Posterior vena cava (tissue), 2 donors: ENCODE results near the gene HOXB9. TPM values are rescaled to one million over a fixed set of nuclear protein-coding genes. Genes with fewer than 3 reads are reported as not detected.

ENCODE experiments used
- DNase-seq: peaks from one replicate; pipeline ENCODE4 v3.0.0-alpha.2; 2020; ENCODE audit warnings: low spot score
- intact Hi-C, 2 donors: fragments of 100-400 bp; cut with DNase I; formaldehyde crosslinking; loops; one replicate each; pipeline versions ENCODE4 v1.14.1 to v1.14.2; 2022 to 2023
- total RNA-seq, 2 donors: library from RNA; stranded (reverse); fragmentation: NEBNext Ultra II Directional; extraction: Animal tissue kit (Norgen Biotek cat#: 25700); gene quantifications; one replicate each; pipeline ENCODE4 v1.2.1, GENCODE V29; 2021
- donor health status: DM: yes; HTN: yes; CAD: no.
- donor health status: DM: yes; HTN: yes; CAD: no.

HOXB9 gene
- total RNA-seq, 2 donors from 2014 or later = 0.24 TPM; not detected in 1

- intact Hi-C loops = no loop called here
- no peak for DNase-seq
These were observed 14.7 kb upstream of the HOXB9 start for GRCh38 chr17:48640858-48641180.

DNA sequence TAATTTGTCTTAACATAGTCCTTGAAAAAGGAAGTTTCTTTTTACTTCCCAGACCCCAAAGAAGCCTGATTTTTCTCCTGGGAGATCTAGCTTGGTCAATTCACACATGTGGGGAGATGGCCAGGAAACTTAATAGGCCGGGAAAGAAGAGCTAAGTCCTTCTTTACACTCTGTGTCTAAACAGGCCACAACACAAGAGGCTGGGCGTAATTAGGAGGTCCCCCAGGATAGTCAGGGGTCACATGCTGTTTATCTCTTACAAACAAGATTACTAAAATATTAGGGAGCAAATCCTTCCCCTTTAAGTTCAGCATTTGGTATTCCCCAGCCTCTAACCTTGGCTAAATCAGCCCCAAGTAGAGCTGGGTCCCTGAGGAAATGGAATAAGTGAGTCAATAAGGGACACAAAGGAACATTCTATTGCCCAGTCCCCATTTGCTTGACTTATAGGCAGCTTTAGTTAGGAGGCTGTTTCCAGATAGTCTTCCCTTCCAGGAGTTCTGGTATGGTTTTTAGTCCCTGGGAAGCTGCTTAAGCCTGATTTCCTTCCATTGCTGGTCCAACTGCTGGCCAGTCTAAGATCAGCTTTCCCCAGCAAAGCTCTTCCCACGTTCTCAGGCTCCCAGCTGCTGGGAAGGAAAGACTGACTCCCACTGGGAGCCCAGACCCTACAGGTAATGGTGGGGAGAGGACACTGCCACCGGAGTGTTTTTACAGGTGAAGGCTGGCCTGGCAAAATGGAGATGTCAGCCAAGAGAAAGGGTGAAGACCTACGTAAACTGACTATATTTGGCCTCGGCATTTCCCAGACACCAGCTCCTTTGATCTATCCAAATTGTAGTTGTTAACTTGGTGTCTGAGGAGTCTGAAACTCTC, 14.1 kb upstream of the HOXB9 start:
- no peak for DNase-seq
- intact Hi-C loops = no loop called here

- DNase-seq = peak; percentile 58
- intact Hi-C loops = no loop called here
These were observed 13.0 kb upstream of the HOXB9 start for GRCh38 chr17:48639136-48639535.

DNA sequence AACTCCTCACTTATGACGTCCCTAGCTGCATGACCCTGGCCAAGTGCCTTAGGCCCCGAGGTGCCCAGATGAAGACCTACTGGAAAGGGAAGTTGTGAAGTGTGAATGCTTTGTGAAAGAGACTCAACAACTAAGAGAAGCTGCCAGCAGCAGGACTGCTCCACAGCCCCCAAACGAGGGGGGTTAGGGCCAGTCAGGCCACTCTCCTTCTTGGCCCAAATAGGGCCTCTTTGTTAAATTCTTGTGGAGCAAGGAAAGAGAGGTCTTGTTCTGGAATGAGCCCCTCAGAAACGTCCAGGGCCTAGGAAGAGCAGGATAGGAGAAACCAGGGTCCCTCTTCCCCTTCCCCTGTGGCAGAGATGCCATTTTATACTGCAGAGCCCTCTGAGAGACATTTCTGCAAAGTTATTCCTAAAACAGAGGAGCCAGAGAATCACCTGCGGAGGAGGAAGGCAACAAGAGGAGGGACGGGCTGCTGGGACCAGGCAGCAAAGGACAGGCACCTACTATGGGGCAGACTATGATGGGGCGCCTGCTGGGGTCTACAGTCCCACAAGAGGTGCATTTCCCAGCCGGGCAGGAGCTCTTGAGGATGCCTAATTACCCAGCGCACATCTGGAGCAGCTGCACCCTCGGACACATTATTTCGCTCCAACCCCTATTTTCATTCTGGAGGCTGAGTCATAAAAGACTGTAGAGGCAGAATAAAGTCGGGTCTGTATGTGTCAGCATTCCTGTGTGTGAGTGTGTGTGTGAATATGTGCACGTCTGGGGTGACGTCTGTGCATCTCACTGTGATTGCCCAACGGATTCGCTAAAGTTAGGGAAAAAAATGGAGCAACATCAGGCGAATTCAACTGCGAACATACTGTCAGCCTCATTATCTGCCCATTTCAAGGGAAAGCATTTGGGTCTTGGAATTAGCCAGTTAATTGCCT, 11.4 kb upstream of the HOXB9 start:
- intact Hi-C loops = no loop called here

GRCh38 chr17:48636177-48637018, 10.2 kb upstream of the HOXB9 start:
- intact Hi-C loops = no loop called here
- no peak for DNase-seq

More for the DNA sequence above, 11.4 kb upstream of the HOXB9 start:
- peak; percentile 4 for DNase-seq

- no peak for DNase-seq
- intact Hi-C loops = no loop called here
These were observed 8.5 kb upstream of the HOXB9 start for GRCh38 chr17:48634493-48635208.

- DNase-seq = peak; percentile 66
- intact Hi-C loops = no loop called here
These were observed 7.1 kb upstream of the HOXB9 start for GRCh38 chr17:48633266-48633677.

DNA sequence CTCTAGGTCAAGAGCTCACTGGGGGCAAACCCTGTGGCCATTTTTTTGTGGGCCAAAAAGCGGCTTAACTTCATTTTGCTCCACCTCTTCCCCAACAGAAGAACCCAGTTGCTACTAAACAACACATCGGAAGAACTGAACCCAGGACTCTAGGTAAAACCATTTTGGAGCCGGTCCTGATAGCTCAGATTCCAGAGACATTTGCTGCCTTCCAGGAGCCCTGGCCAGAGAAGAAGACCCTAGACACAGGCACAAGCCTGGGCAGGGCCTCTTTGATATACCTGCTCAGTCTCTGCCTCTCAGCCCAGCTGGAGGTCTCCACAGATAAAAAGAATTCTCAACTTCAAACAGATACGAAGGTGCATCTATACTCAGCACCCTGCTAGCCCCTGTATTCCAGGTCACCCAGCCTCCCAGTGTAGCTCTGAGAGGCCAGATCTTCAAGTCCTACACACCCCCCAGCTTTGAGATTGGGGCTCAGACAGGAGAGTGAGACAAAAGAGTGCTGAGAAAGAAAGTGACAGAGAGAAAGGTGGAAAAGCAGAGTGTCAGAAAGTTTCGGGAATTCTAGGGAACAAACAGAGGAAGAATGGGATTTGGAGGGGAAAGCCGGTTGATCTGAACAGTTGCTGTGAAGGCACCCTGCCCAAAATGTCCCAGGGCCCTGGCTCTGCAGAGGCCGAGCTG, 6.6 kb upstream of the HOXB9 start:
- intact Hi-C loops = no loop called here
- DNase-seq = peak; percentile 31

GRCh38 chr17:48631693-48632578, 5.8 kb upstream of the HOXB9 start:
- intact Hi-C loops = no loop called here

GRCh38 chr17:48630925-48631692, 5.0 kb upstream of the HOXB9 start:
- intact Hi-C loops = no loop called here
- peak; percentile 55 for DNase-seq

More at GRCh38 chr17:48631693-48632578, 5.8 kb upstream of the HOXB9 start:
- DNase-seq = peak; percentile 65

DNA sequence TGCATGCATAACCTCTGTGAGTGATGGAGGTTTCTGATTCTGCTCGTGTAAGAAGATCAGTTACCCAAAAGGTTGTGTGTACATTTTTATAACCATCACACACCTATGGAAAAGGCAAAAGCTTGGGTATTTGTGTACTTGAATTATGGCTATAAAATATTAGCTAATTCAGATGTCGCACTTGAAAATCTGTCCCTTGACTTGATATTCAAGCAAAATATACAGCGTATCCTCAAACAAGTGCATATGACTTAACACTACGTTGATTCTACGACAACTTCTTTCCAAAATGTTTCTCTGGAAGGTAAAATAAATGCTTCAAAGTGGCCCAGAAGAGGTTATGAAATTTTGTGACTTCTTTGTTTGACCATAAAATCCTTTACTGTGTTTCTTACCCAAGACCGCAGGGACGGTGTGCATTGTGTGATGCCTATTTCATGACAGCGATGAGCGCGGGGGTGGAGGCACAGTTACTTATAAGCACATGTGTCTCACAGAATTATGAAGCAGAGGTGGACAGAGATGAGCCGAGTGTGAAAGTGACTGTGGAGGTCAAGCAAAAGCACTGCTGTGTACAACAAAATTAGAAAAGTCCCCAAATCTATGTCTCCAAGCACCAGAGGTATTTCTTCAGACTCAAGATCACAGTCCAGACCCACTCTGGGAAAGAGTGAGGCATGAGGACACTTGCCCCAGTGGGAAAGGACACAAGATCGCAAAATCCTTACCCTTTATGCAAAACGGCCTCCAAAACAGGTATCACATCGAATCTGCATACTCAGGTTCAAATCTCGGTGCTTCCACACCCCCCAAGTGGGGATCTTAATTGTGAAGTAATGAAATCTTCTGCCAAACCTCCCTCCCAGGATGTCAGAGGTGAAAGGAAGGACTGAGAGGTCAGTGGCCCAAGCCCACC, 4.1 kb upstream of the HOXB9 start:
- DNase-seq = peak; percentile 28
- intact Hi-C loops = no loop called here

DNA sequence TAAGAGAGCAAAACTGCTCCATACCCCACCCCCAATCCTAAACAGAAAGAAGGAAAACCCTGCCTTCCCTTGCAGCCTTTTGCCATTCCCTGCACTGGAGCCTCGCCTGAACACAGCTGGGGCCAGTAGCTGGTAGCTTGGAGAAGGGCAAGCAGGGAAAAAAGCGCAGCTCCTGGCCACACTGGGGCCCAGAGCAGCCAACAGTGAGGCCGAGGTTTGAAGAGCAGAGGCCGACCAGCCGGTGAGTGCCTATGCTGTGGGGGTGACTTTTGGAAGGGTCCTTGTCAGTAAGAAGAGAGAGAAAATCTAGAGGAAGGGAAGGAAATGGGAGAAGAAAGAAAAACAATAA, 3.2 kb upstream of the HOXB9 start:
- intact Hi-C loops = no loop called here
- peak; percentile 38 for DNase-seq

GRCh38 chr17:48628649-48629410, 2.7 kb upstream of the HOXB9 start:
- intact Hi-C loops = no loop called here
- DNase-seq = peak; percentile 52

DNA sequence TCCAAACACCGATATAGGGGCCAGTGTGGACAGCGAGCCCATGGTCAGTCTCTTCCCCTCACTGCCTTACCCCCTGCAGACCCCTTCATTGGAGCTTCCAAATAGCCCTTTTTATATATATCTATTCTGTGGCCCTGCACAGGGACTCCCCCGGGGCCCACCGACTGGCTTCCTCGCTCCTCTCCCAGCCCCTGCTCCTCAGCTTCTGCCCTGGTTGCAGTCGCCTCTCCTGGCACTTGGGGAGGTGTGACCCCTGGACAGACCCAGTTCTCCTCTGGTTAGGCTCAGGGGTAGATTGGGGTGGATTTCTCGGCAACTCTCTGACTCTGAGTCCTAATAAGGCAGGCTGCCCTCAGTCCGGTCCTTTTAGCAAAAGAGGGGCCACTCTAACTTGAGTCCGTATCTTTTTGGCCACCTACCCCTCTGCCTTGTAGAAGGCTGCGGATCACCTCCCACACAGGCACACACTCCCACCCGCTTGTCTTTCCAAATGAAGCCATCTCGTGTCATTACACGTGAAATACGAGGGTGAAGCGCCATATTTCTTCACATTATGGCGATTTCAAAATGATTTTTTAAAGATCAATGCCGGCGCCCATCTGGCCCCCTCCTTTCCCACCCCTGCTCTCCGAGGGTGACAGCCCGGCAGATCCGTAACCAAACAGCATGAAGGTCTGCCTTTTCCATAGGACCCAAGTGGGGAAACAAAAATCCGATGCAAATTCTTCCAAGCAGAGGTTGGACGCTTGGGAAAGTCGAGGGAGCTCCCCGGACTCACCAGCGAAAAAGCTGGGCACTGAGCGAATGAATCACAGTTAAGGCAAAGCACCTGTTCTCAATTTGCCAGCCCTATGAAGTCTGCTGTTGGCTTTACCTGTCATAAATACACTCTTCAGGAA, 1.7 kb upstream of the HOXB9 start:
- peak; percentile 68 for DNase-seq
- intact Hi-C loops = no loop called here
